Measurements from ENCODE around the gene EFNA3. TPM values are rescaled to one million over a fixed set of nuclear protein-coding genes. Genes with fewer than 3 reads are reported as not detected.

Gene EFNA3
- total RNA-seq, 4 donors from 2014 or later, result 0.91 to 1.7 (median 1.7) TPM; not detected in 1

- Histone ChIP-seq H3K9me3 (no peaks in the 10 kb centered on the region), H3K4me3 (no peak overlapping the region), H3K27ac (replicated peaks in 1 of 4) (peak overlapping the region in 1 of 4 donors; percentile 15), H3K36me3 (no peaks in the 10 kb centered on the region), H3K4me1 (peaks cover 21 to 52% (median 36%) of the 10 kb centered on the region in 4 donors), H3K27me3 (no peaks in the 10 kb centered on the region)
- 60% methylated on average over 11 of the region's 29 CpGs for WGBS
- DNase-seq (ENCODE audit: extremely low spot score), result peak; percentile 96
- TF ChIP-seq POLR2A (IDR thresholded peaks at IDR 0.05; ENCODE audit: low read depth) (no peak), POLR2AphosphoS5 (IDR thresholded peaks at IDR 0.05) (peak in 1 of 2 donors; percentile 59), CTCF (IDR thresholded peaks at IDR 0.05) (peak in 2 of 3 experiments; percentile 97 to 98), EP300 (IDR thresholded peaks at IDR 0.05) (no peak)
- intact Hi-C loops (cut with DNase I), result loop anchor here (5.0 kb wide), 1 partner anchor 36 kb away; the partner anchor contains the start of gene EFNA1
Observed at GRCh38 chr1:155091071-155092051, 12.7 kb downstream of the EFNA3 start.

- H3K9me3 ChIP-seq, result no peaks in the 10 kb centered on the region
- no peaks in the 10 kb centered on the region for H3K27me3 ChIP-seq
- DNase-seq (ENCODE audit: extremely low spot score), result no peak
- intact Hi-C loops (cut with DNase I), result loop anchor here (5.0 kb wide), 1 partner anchor 35 kb away; the partner anchor contains the start of gene EFNA1
- TF ChIP-seq CTCF (IDR thresholded peaks at IDR 0.05) (no peak), POLR2A (IDR thresholded peaks at IDR 0.05; ENCODE audit: low read depth) (no peak), POLR2AphosphoS5 (IDR thresholded peaks at IDR 0.05) (no peak), EP300 (IDR thresholded peaks at IDR 0.05) (no peak)
- no peaks in the 10 kb centered on the region for H3K36me3 ChIP-seq
- H3K4me1 ChIP-seq, result peaks cover 21 to 44% (median 28%) of the 10 kb centered on the region in 4 donors
- WGBS, result 80% methylated on average over 4 of the region's 6 CpGs
- peak overlapping the region in 1 of 4 donors; percentile 15 for H3K27ac ChIP-seq (replicated peaks in 1 of 4)
- no peak overlapping the region for H3K4me3 ChIP-seq
Observed at GRCh38 chr1:155092131-155092530, 13.5 kb downstream of the EFNA3 start.

GRCh38 chr1:155092641-155093040 lies 14.0 kb downstream of the EFNA3 start:
- intact Hi-C loops (cut with DNase I), result loop anchor here (1.0 to 5.0 kb wide), 2 partner anchors 35 to 76 kb away; partner anchors contain the start of gene EFNA1
- H3K4me1 ChIP-seq, result peaks cover 21 to 39% (median 27%) of the 10 kb centered on the region in 4 donors

More at GRCh38 chr1:155092641-155093040, 14.0 kb downstream of the EFNA3 start:
- H3K4me3 ChIP-seq, result no peak overlapping the region
- H3K36me3 ChIP-seq, result no peaks in the 10 kb centered on the region
- H3K9me3 ChIP-seq, result no peaks in the 10 kb centered on the region
- peak overlapping the region in 1 of 4 donors; percentile 78 for H3K27ac ChIP-seq (replicated peaks in 1 of 4)
- 87% methylated on average over 11 of the region's 12 CpGs for WGBS
- TF ChIP-seq EP300 (IDR thresholded peaks at IDR 0.05) (no peak), POLR2A (IDR thresholded peaks at IDR 0.05; ENCODE audit: low read depth) (no peak), POLR2AphosphoS5 (IDR thresholded peaks at IDR 0.05) (no peak), CTCF (IDR thresholded peaks at IDR 0.05) (no peak)
- no peaks in the 10 kb centered on the region for H3K27me3 ChIP-seq
- DNase-seq (ENCODE audit: extremely low spot score), result no peak

All from esophagus muscularis mucosa (tissue), 4 donors.